G401.6 (cell line): Measurements from ENCODE around the gene LRRC58.
A peak's percentile ranks its signal among the peaks of the same experiment; 100 is the strongest.
"Not testable (repeated sequence)": the region's sequence is repeated elsewhere in the genome, so short reads cannot be mapped to it uniquely, and the experiment has no call there.

ENCODE experiments used
- FAIRE-seq: peaks from 2 replicates; lab custom pipeline; 2012; peaks lifted over from hg19 to GRCh38; lab: Jason Lieb, UNC

The LRRC58 gene

GRCh38 chr3:120339362-120339761 lies 9.8 kb downstream of the LRRC58 start:
- no peak for FAIRE-seq

GRCh38 chr3:120338517-120338916 lies 10.6 kb downstream of the LRRC58 start:
- no peak for FAIRE-seq

GRCh38 chr3:120332646-120333045 lies 16.5 kb downstream of the LRRC58 start:
- FAIRE-seq = no peak

- FAIRE-seq = no peak
Measured at GRCh38 chr3:120331076-120331475, 18.1 kb downstream of the LRRC58 start.

GRCh38 chr3:120326784-120327183 lies 22.4 kb downstream of the LRRC58 start:
- FAIRE-seq = no peak

GRCh38 chr3:120324190-120324589 lies 25.0 kb downstream of the LRRC58 start:
- no peak for FAIRE-seq

- FAIRE-seq = not testable (repeated sequence)
Measured at GRCh38 chr3:120323761-120324160, 25.4 kb downstream of the LRRC58 start.

- FAIRE-seq = no peak
Measured at GRCh38 chr3:120311863-120312794, 37.0 kb downstream of the LRRC58 start.

- no peak for FAIRE-seq
Measured at GRCh38 chr3:120306519-120307455, 42.4 kb downstream of the LRRC58 start.

GRCh38 chr3:120304616-120305015 lies 44.5 kb downstream of the LRRC58 start:
- FAIRE-seq = no peak

- FAIRE-seq = no peak
Measured at GRCh38 chr3:120302361-120302760, 46.8 kb downstream of the LRRC58 start.

GRCh38 chr3:120300971-120301370 lies 48.2 kb downstream of the LRRC58 start:
- FAIRE-seq = peak; percentile 28

- no peak for FAIRE-seq
Measured at GRCh38 chr3:120299403-120299802, 49.8 kb downstream of the LRRC58 start.

GRCh38 chr3:120298996-120299395 lies 50.2 kb downstream of the LRRC58 start:
- FAIRE-seq = no peak

- FAIRE-seq = not testable (repeated sequence)
Measured at GRCh38 chr3:120291552-120291951, 57.6 kb downstream of the LRRC58 start.

GRCh38 chr3:120289636-120290035 lies 59.5 kb downstream of the LRRC58 start:
- no peak for FAIRE-seq

GRCh38 chr3:120286465-120286864 lies 62.7 kb downstream of the LRRC58 start:
- FAIRE-seq = no peak

- no peak for FAIRE-seq
Measured at GRCh38 chr3:120285508-120285841, 63.7 kb downstream of the LRRC58 start.

- no peak for FAIRE-seq
Measured at GRCh38 chr3:120284747-120285507, 64.2 kb downstream of the LRRC58 start, which contains the start of gene GPR156. TSS of gene GPR156 (minus strand) at chr3:120285222. CDS start at chr3:120244098, 41,124 bp downstream.

- FAIRE-seq = no peak
Measured at GRCh38 chr3:120281261-120281660, 67.9 kb downstream of the LRRC58 start.

- FAIRE-seq = no peak
Measured at GRCh38 chr3:120280566-120280965, 68.6 kb downstream of the LRRC58 start.

- no peak for FAIRE-seq
Measured at GRCh38 chr3:120280026-120280425, 69.1 kb downstream of the LRRC58 start.
